GM12878 (cell line): Measurements from ENCODE around the gene PLB1. TPM values are rescaled to one million over a fixed set of nuclear protein-coding genes. Genes with fewer than 3 reads are reported as not detected.

Source experiments
- ATAC-seq: fragments of 200-7000 bp; cut with Tn5 transposase; 3 replicates; pipeline ENCODE4 v1.9.1; 2020; ENCODE audit warnings: mild to moderate bottlenecking, moderate library complexity
- BruUV-seq: library from RNA; stranded (reverse); fragments of 400-500 nt; replicated peaks from 2 replicates; lab custom pipeline; 2021; lab: Mats Ljungman, UMichigan
- CTCF ChIA-PET: fragments of 300-600 bp; sonication (Branson Sonifier 250); formaldehyde crosslinking; extraction: SDS; loops from one replicate; lab custom pipeline; 2021; ENCODE audit warnings: inconsistent platforms; lab: Yijun Ruan, JAX
- POLR2A ChIA-PET: fragments of 350-600 bp; formaldehyde crosslinking; extraction: SDS; loops from one replicate; lab custom pipeline; 2021; ENCODE audit warnings: inconsistent platforms; lab: Charles Lee
- RAD21 ChIA-PET: fragments of 300-600 bp; sonication (Branson Sonifier 250); formaldehyde crosslinking; loops from one replicate; lab custom pipeline; 2023; ENCODE audit warnings: antibody characterized with exemption; ENCODE audit not compliant: unreplicated experiment; lab: Charles Lee
- SMC1A ChIA-PET: fragments of 300-600 bp; sonication (Branson Sonifier 250); formaldehyde crosslinking; loops from one replicate; lab custom pipeline; 2023; ENCODE audit not compliant: unreplicated experiment, uncharacterized antibody; lab: Charles Lee
- DNase-seq: peaks from one replicate; pipeline ENCODE4 v3.0.0-alpha.2; 2011; ENCODE audit warnings: low read depth, low spot score
- FAIRE-seq: peaks from 3 replicates; lab custom pipeline; 2011; peaks lifted over from hg19 to GRCh38; lab: Jason Lieb, UNC
- H2AFZ ChIP-seq: 2 replicates; pipeline ENCODE4 v1.6.0; 2011; ENCODE audit warnings: low read depth, low read length, control low read depth; ENCODE audit not compliant: control insufficient read depth
- H3K27ac ChIP-seq: 2 replicates; pipeline ENCODE4 v1.5.1; 2011; ENCODE audit warnings: control low read depth; ENCODE audit not compliant: control insufficient read depth, insufficient read depth
- H3K27me3 ChIP-seq, 2 experiments: replicated peaks in 1 of 2; 2 replicates each; pipeline versions ENCODE4 v1.6.0 to v1.6.1; 2011; ENCODE audit warnings: low read length in 1 of 2; ENCODE audit not compliant: control insufficient read depth in 2 of 2, insufficient read depth in 2 of 2
- H3K36me3 ChIP-seq, 2 experiments: 2 replicates each; pipeline ENCODE4 v1.5.1; 2011; ENCODE audit warnings: low read length in 1 of 2; ENCODE audit not compliant: control insufficient read depth in 2 of 2, insufficient read depth in 2 of 2
- H3K4me1 ChIP-seq: 2 replicates; pipeline ENCODE4 v1.6.1; 2011; ENCODE audit warnings: mild to moderate bottlenecking, low read length, moderate library complexity, mixed read lengths; ENCODE audit not compliant: control insufficient read depth, insufficient read depth
- H3K4me2 ChIP-seq: 2 replicates; pipeline ENCODE4 v1.6.0; 2011; ENCODE audit warnings: control low read depth; ENCODE audit not compliant: control insufficient read depth, insufficient read depth
- H3K4me3 ChIP-seq: fragments of 200-600 bp; sonication (generic); 2 replicates; pipeline ENCODE4 v1.5.1; 2016
- H3K79me2 ChIP-seq: 2 replicates; pipeline ENCODE4 v1.6.0; 2011; ENCODE audit warnings: low read length; ENCODE audit not compliant: control insufficient read depth, insufficient read depth
- H3K9ac ChIP-seq: 2 replicates; pipeline ENCODE4 v1.8.0; 2011; ENCODE audit warnings: low read length, control low read depth, mixed read lengths; ENCODE audit not compliant: control insufficient read depth, insufficient read depth
- H3K9me3 ChIP-seq: replicated peaks from 3 replicates; pipeline ENCODE4 v1.5.1; 2011; ENCODE audit warnings: mild to moderate bottlenecking, low read length; ENCODE audit not compliant: control insufficient read depth, insufficient read depth
- H4K20me1 ChIP-seq: 2 replicates; pipeline ENCODE4 v1.6.0; 2011; ENCODE audit not compliant: control insufficient read depth, insufficient read depth
- ASH2L ChIP-seq: fragments of 300-600, 200-600 bp; sonication (generic); IDR thresholded peaks from 2 replicates; pipeline ENCODE4 v1.6.1; 2017; ENCODE audit warnings: low read depth, mild to moderate bottlenecking, borderline replicate concordance
- BCL11A ChIP-seq: IDR thresholded peaks from 2 replicates; pipeline ENCODE4 v1.6.1; 2011; ENCODE audit warnings: low read depth, low read length
- FOXK2 ChIP-seq: fragments of 450-650 bp; IDR thresholded peaks from 2 replicates; pipeline ENCODE4 v1.6.1; 2017; ENCODE audit warnings: mild to moderate bottlenecking, moderate library complexity
- FOXM1 ChIP-seq: IDR thresholded peaks from 2 replicates; pipeline ENCODE4 v1.6.1; 2012; ENCODE audit warnings: low read depth, mild to moderate bottlenecking, inconsistent platforms, low read length, moderate library complexity
- GABPA ChIP-seq: IDR thresholded peaks from 2 replicates; pipeline ENCODE4 v1.6.1; 2014; ENCODE audit warnings: antibody characterized with exemption, low read depth, mild to moderate bottlenecking, inconsistent platforms
- HDAC6 ChIP-seq: fragments of 200-600 bp; sonication (generic); IDR thresholded peaks from one replicate; pipeline ENCODE4 v1.8.0; 2017; ENCODE audit warnings: antibody characterized with exemption; ENCODE audit not compliant: unreplicated experiment
- IKZF1 ChIP-seq: fragments of 450-650 bp; conservative IDR thresholded peaks from 2 replicates; pipeline ENCODE4 v1.6.1; 2017; ENCODE audit warnings: antibody characterized with exemption, mild to moderate bottlenecking
- MTA3 ChIP-seq: IDR thresholded peaks from 2 replicates; pipeline ENCODE4 v1.6.1; 2012; ENCODE audit warnings: low read length, inconsistent platforms, borderline replicate concordance
- NFYB ChIP-seq: IDR thresholded peaks from 2 replicates; pipeline ENCODE4 v1.6.1; 2011; ENCODE audit warnings: low read depth, mild to moderate bottlenecking, low read length, improper control_type of control experiment, moderate library complexity; ENCODE audit not compliant: insufficient read depth
- PBX3 ChIP-seq: IDR thresholded peaks from 2 replicates; pipeline ENCODE4 v1.6.1; 2011; ENCODE audit warnings: mild to moderate bottlenecking, low read depth, low read length, moderate library complexity; ENCODE audit not compliant: insufficient replicate concordance
- PKNOX1 ChIP-seq: fragments of 450-650 bp; IDR thresholded peaks from 2 replicates; pipeline ENCODE4 v1.6.1; 2016; ENCODE audit warnings: mild to moderate bottlenecking
- PML ChIP-seq: IDR thresholded peaks from 2 replicates; pipeline ENCODE4 v1.6.1; 2012; ENCODE audit warnings: low read length, inconsistent platforms
- RAD21 ChIP-seq: IDR thresholded peaks from 2 replicates; pipeline ENCODE4 v1.6.1; 2011; ENCODE audit warnings: mild to moderate bottlenecking, low read depth, low read length, moderate library complexity; ENCODE audit not compliant: insufficient read depth
- RCOR1 ChIP-seq: conservative IDR thresholded peaks from 2 replicates; pipeline ENCODE4 v1.6.1; 2012; ENCODE audit warnings: low read depth, low read length, improper control_type of control experiment
- RELB ChIP-seq: fragments of 450-650 bp; IDR thresholded peaks from 2 replicates; pipeline ENCODE4 v1.6.1; 2017; ENCODE audit warnings: low read depth, mild to moderate bottlenecking, moderate library complexity
- TCF12 ChIP-seq: IDR thresholded peaks from 2 replicates; pipeline ENCODE4 v1.6.1; 2011; ENCODE audit warnings: low read depth, mild to moderate bottlenecking, low read length
- ZNF24 ChIP-seq: fragments of 450-650 bp; IDR thresholded peaks from 2 replicates; pipeline ENCODE4 v1.6.1; 2017; ENCODE audit warnings: antibody characterized with exemption, mild to moderate bottlenecking
- WGBS: methylation state at CpG from one replicate; pipeline ENCODE4 v1.1.6; 2016; ENCODE audit warnings: low lambda C conversion rate; ENCODE audit not compliant: insufficient replicate concordance, insufficient coverage; ENCODE audit errors: missing lambda C conversion rate; 5-methylcytosine and 5-hydroxymethylcytosine counted together
- in situ Hi-C: fragments of 300-500 bp; cut with MboI; formaldehyde crosslinking; loops from 9 replicates; pipeline ENCODE4 v1.14.3; 2018; ENCODE audit warnings: mixed read lengths
- intact Hi-C: fragments of 100-400 bp; cut with micrococcal nuclease; formaldehyde crosslinking; loops from one replicate; pipeline ENCODE4 v1.14.2; 2022; ENCODE audit not compliant: unreplicated experiment
- polyA plus RNA-seq, 11 experiments: library from polyadenylated mRNA; depleted of rRNA in 4 of 11; unstranded in 6 of 11; stranded (reverse) in 5 of 11; fragments of >200 nt; fragmentation: Nextera tagmentation in 4 of 11; fragmentation: Illumina TruSeq in 1 of 11; extraction: Ambion mirVana in 4 of 11; extraction: Trizol in 1 of 11; gene quantifications; 1 replicate in 1 of 11; 2 replicates in 10 of 11; pipeline versions ENCODE4 v1.2.1 to v1.2.3, GENCODE V29; 2011 to 2016; ENCODE audit warnings: inconsistent platforms in 2 of 11, missing spikeins in 2 of 11, low read depth in 1 of 11
- total RNA-seq, 4 experiments: library from RNA; depleted of rRNA in 3 of 4; stranded (reverse); fragments of >200 nt in 3 of 4; fragmentation: Illumina TruSeq in 1 of 4; extraction: Trizol in 1 of 4; gene quantifications; 2 replicates each; pipeline versions ENCODE4 v1.2.1 to v1.2.3, GENCODE V29; 2013 to 2021

The PLB1 gene
- total and polyA plus RNA-seq, 10 of the 15 experiments (the other 5 are each of a cell fraction or from before 2014, with no cell fraction given), result 0.03 to 0.49 (median 0.28) TPM

GRCh38 chr2:28492282-28492681, 3.6 kb upstream of the PLB1 start (continued):
- TF ChIP-seq RAD21 (no peak), GABPA (no peak), RCOR1 (no peak), ZNF24 (no peak), BCL11A (no peak)

GRCh38 chr2:28493636-28494035, 2.2 kb upstream of the PLB1 start:
- intact Hi-C loops, result no loop called here
- Histone ChIP-seq H3K9me3 (no peaks in the 10 kb centered on the region), H2AFZ (no peak overlapping the region), H3K4me2 (no peak overlapping the region), H3K36me3 (no peaks in the 10 kb centered on the region), H4K20me1 (no peaks in the 10 kb centered on the region), H3K9ac (no peak overlapping the region), H3K4me3 (no peak overlapping the region), H3K27ac (no peak overlapping the region), H3K27me3 (peaks cover 0 to 1% of the 10 kb centered on the region in 2 experiments; a peak in 1 of 4 replicates), H3K79me2 (no peaks in the 10 kb centered on the region), H3K4me1 (no peaks in the 10 kb centered on the region)
- ChIA-PET CTCF (interaction anchor here (1.0 kb wide), 1 partner anchor 73 kb away, joined by 3 read pairs; no protein-coding TSS in a partner anchor), SMC1A (no interaction called here), RAD21 (interaction anchor here (1.1 kb wide), 1 partner anchor 40 kb away, joined by 3 read pairs; no protein-coding TSS in a partner anchor), POLR2A (no interaction called here)
- no peak for DNase-seq
- TF ChIP-seq FOXK2 (no peak), NFYB (no peak), RAD21 (no peak), ASH2L (no peak), PML (no peak), MTA3 (no peak), HDAC6 (no peak), PKNOX1 (no peak), TCF12 (no peak), FOXM1 (no peak), PBX3 (no peak), IKZF1 (no peak), RELB (no peak)
- 20% methylated on average over 6 of the region's 6 CpGs for WGBS
- no TSS peak for BruUV-seq
- no peak for ATAC-seq
- in situ Hi-C loops, result no loop called here
- FAIRE-seq, result no peak
